HL-60 (cell line): ENCODE measurements around the gene PBX1.

Source experiments
- GABPA ChIP-seq: IDR thresholded peaks from 2 replicates; pipeline ENCODE4 v1.6.1; 2012; ENCODE audit warnings: low read depth
- POLR2AphosphoS5 ChIP-seq: IDR thresholded peaks from 2 replicates; pipeline ENCODE4 v1.6.1; 2012; ENCODE audit warnings: low read depth
- TF ChIP-seq, protein P1 (sequence below): IDR thresholded peaks from one replicate; pipeline ENCODE4 v1.5.1; 2011; ENCODE audit warnings: low read length, control low read depth, inconsistent platforms; ENCODE audit not compliant: insufficient read depth

DNA sequence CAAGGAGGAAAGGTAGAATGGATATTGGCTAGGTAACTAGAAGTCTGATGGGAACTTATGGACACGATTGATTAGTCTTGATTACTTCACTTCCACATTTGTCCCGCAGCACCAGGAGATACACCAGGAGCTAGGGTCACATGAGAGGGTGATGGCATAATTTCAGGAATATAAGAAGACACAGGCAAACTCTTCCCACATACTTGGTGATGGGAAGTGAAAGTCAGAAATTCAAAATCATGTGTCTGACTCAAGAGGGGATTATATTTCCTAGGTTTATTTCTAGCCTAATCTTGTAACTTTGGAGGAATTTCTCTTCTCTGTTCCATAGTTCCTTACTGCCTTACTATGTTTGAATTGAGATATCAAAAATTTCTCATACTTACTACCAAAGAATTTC lies 185.0 kb downstream of the PBX1 start:
- TF ChIP-seq POLR2AphosphoS5: no peak
- TF ChIP-seq, protein P1, sequence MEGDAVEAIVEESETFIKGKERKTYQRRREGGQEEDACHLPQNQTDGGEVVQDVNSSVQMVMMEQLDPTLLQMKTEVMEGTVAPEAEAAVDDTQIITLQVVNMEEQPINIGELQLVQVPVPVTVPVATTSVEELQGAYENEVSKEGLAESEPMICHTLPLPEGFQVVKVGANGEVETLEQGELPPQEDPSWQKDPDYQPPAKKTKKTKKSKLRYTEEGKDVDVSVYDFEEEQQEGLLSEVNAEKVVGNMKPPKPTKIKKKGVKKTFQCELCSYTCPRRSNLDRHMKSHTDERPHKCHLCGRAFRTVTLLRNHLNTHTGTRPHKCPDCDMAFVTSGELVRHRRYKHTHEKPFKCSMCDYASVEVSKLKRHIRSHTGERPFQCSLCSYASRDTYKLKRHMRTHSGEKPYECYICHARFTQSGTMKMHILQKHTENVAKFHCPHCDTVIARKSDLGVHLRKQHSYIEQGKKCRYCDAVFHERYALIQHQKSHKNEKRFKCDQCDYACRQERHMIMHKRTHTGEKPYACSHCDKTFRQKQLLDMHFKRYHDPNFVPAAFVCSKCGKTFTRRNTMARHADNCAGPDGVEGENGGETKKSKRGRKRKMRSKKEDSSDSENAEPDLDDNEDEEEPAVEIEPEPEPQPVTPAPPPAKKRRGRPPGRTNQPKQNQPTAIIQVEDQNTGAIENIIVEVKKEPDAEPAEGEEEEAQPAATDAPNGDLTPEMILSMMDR: no peak
- TF ChIP-seq GABPA: no peak
